GM12891 (cell line): Measurements from ENCODE around the gene CEP350.

Experiments used
- POLR2A ChIP-seq: IDR thresholded peaks from 2 replicates; pipeline ENCODE4 v1.6.1; 2011; ENCODE audit warnings: low read depth, low read length, control low read depth
- POLR2AphosphoS5 ChIP-seq: IDR thresholded peaks from 2 replicates; pipeline ENCODE4 v1.6.1; 2011; ENCODE audit warnings: low read depth, low read length, control low read depth
- TAF1 ChIP-seq: IDR thresholded peaks from 2 replicates; pipeline ENCODE4 v1.6.1; 2011; ENCODE audit warnings: low read depth, low read length, control low read depth

DNA sequence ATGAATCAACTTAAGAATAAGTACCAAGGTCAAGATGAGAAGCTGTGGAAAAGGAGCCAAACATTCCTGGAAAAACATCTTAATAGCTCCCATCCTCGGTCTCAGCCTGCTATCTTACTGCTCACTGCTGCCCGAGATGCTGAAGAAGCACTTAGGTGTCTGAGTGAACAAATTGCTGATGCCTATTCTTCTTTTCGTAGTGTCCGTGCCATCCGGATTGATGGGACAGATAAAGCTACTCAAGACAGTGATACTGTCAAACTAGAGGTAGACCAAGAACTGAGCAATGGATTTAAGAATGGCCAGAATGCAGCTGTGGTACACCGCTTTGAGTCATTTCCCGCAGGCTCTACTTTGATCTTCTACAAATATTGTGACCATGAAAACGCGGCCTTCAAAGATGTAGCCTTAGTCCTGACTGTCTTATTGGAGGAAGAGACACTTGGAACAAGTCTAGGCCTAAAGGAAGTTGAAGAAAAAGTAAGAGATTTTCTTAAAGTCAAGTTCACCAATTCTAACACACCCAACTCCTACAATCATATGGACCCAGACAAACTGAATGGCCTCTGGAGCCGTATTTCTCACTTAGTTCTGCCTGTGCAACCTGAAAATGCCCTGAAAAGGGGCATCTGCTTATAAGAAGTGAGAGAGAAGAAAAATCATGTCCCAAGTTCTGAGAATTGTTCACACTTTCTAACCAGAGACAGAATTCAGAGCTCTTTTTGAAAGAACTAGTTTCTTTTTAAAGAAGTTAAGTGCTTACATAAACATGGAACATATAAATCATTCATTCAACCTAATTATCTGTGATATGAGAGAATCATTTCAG is 36.8 kb upstream of the CEP350 start:
- TF ChIP-seq TAF1 (no peak), POLR2A (no peak), POLR2AphosphoS5 (no peak)
